K562 (cell line): ENCODE data around the gene ZBTB22. TPM values are rescaled to one million over a fixed set of nuclear protein-coding genes. Genes with fewer than 3 reads are reported as not detected.
A peak's percentile ranks its signal among the peaks of the same experiment; 100 is the strongest.

ENCODE experiments used
- ATF7 ChIP-seq: fragments of 450-650 bp; IDR thresholded peaks from 2 replicates; pipeline ENCODE4 v1.7.1; 2014; ENCODE audit warnings: mild to moderate bottlenecking, moderate library complexity
- CBX8 ChIP-seq: fragments of 200-600 bp; sonication (generic); IDR thresholded peaks from 2 replicates; pipeline ENCODE4 v1.6.1; 2012; ENCODE audit warnings: borderline replicate concordance, mixed run types, low read depth, mild to moderate bottlenecking, moderate library complexity, mixed read lengths, low read length, control low read depth, inconsistent platforms; ENCODE audit not compliant: poor library complexity, severe bottlenecking; ENCODE audit errors: extremely low read depth
- ETS2 ChIP-seq: IDR thresholded peaks from 2 replicates; pipeline ENCODE4 v1.6.1; 2016; ENCODE audit warnings: borderline replicate concordance, missing genetic modification characterization, mild to moderate bottlenecking, moderate library complexity, missing compliant biosample characterization; ENCODE audit not compliant: poor library complexity, severe bottlenecking
- GABPA ChIP-seq: fragments of 200-800 bp; sonication (Bioruptor generic); conservative IDR thresholded peaks from 2 replicates; pipeline ENCODE4 v1.6.1; 2016; ENCODE audit warnings: low read depth, missing genetic modification characterization, missing compliant biosample characterization
- GATAD2A ChIP-seq: fragments of 450-650 bp; IDR thresholded peaks from 2 replicates; pipeline ENCODE4 v1.6.1; 2017
- IRF2 ChIP-seq: sonication (generic); formaldehyde crosslinking; IDR thresholded peaks from 2 replicates; pipeline ENCODE4 v1.8.1; 2022; ENCODE audit warnings: mild to moderate bottlenecking, missing genetic modification reagents
- LCOR ChIP-seq: sonication (generic); formaldehyde crosslinking; IDR thresholded peaks from 2 replicates; pipeline ENCODE4 v1.8.0; 2022; ENCODE audit warnings: mild to moderate bottlenecking, missing genetic modification reagents
- MAZ ChIP-seq, 2 experiments: fragments of 450-650 bp in 1 of 2; sonication (generic) in 1 of 2; formaldehyde crosslinking; IDR thresholded peaks in 1 of 2; conservative IDR thresholded peaks in 1 of 2; 2 replicates each; pipeline versions ENCODE4 v1.4.0 to v1.5.0; 2020; ENCODE audit warnings: mild to moderate bottlenecking in 1 of 2, missing genetic modification reagents in 1 of 2
- MBD2 ChIP-seq: sonication (generic); IDR thresholded peaks from 2 replicates; pipeline ENCODE4 v1.6.1; 2016; ENCODE audit warnings: low read depth, borderline replicate concordance
- RAD21 ChIP-seq, 2 experiments: fragments of 250-450 bp in 1 of 2; fragments of 450-650 bp in 1 of 2; sonication (Bioruptor Pico) in 1 of 2; formaldehyde crosslinking in 1 of 2; IDR thresholded peaks in 1 of 2; conservative IDR thresholded peaks in 1 of 2; 2 replicates each; pipeline versions ENCODE4 v1.4.0 to v1.8.0; 2020 to 2022; ENCODE audit warnings: mild to moderate bottlenecking in 2 of 2, moderate library complexity in 1 of 2
- SMARCA5 ChIP-seq: fragments of 450-650 bp; IDR thresholded peaks from 2 replicates; pipeline ENCODE4 v1.6.1; 2016
- TFE3 ChIP-seq: fragments of 450-650 bp; formaldehyde crosslinking; IDR thresholded peaks from 2 replicates; pipeline ENCODE4 v1.4.0; 2020; ENCODE audit warnings: mild to moderate bottlenecking, mixed read lengths
- YY1 ChIP-seq, 3 experiments: IDR thresholded peaks; 2 replicates each; pipeline ENCODE4 v1.6.1; 2011; ENCODE audit warnings: low read length in 2 of 3, mild to moderate bottlenecking in 2 of 3, moderate library complexity in 2 of 3, borderline replicate concordance in 1 of 3, control low read depth in 1 of 3, low read depth in 1 of 3; ENCODE audit not compliant: insufficient read depth in 3 of 3, insufficient replicate concordance in 2 of 3, control insufficient read depth in 1 of 3, insufficient read length in 1 of 3; ENCODE audit errors: extremely low read depth in 1 of 3
- ZFPM2 ChIP-seq: fragments of 250-450 bp; sonication (Bioruptor Pico); IDR thresholded peaks from 2 replicates; pipeline ENCODE4 v1.5.1; 2022; ENCODE audit warnings: mild to moderate bottlenecking
- ZNF263 ChIP-seq: sonication (generic); formaldehyde crosslinking; IDR thresholded peaks from 2 replicates; pipeline ENCODE4 v1.8.0; 2022; ENCODE audit warnings: mild to moderate bottlenecking, missing genetic modification reagents, borderline replicate concordance
- ZNF41 ChIP-seq: fragments of 250-450 bp; sonication (Bioruptor Pico); conservative IDR thresholded peaks from 2 replicates; pipeline ENCODE4 v1.4.0; 2020; ENCODE audit warnings: mild to moderate bottlenecking
- polyA plus RNA-seq, 8 experiments: library from polyadenylated mRNA; depleted of rRNA in 4 of 8; stranded (reverse) in 5 of 8; unstranded in 3 of 8; fragments of >200 nt; fragmentation: Nextera tagmentation in 2 of 8; fragmentation: Illumina TruSeq in 1 of 8; extraction: Ambion mirVana in 2 of 8; extraction: Trizol in 1 of 8; gene quantifications; 2 replicates each; pipeline versions ENCODE4 v1.2.1 to v1.2.3, GENCODE V29; 2011 to 2014; ENCODE audit warnings: inconsistent platforms in 1 of 8, missing spikeins in 1 of 8
- total RNA-seq, 7 experiments: library from RNA; depleted of rRNA in 6 of 7; stranded (reverse); fragments of >200 nt in 6 of 7; fragmentation: Illumina TruSeq in 2 of 7; extraction: Trizol in 2 of 7; gene quantifications; 2 replicates each; pipeline versions ENCODE4 v1.2.1 to v1.2.3, GENCODE V29; 2011 to 2021; ENCODE audit warnings: low replicate concordance in 1 of 7
- TF ChIP-seq, protein P1 (sequence below), 2 experiments: fragments of 450-650 bp; IDR thresholded peaks; 2 replicates each; pipeline ENCODE4 v1.6.1; 2016; ENCODE audit warnings: mild to moderate bottlenecking in 2 of 2, borderline replicate concordance in 1 of 2, low read depth in 1 of 2, moderate library complexity in 1 of 2

ZBTB22 gene
- total and polyA plus RNA-seq, 9 of the 15 experiments (the other 6 are each of a cell fraction or from before 2014, with no cell fraction given), result 0.21 to 11.9 (median 7.1) TPM

DNA sequence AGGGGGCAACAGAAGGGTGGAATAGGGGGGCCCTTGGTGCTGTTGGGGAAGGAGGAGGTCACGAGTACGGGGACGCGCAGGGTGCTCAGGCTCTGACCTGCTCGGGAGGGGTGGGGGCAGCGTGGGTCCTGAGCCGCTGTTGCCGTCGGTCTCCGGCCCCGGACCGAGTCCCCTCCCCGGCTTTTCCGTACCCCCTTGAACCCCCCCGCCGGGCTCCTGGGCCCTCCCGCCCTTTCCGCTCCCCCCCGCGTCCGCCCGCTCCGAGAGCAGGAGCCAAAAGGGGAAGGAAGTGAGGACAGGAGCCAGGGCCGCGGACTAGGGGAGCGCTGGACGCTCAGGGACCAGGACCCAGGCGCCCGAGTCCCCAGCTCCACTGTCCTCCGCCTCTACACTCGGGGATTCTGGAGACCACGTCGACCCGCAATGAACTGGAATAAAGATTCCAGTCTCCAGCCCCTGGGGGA is 18.7 kb downstream of the ZBTB22 start, which contains the start of gene RGL2 (continued):
- TF ChIP-seq TFE3 (CRISPR knock-in tag), result no peak
- no peak for TF ChIP-seq MBD2
- no peak for TF ChIP-seq ZNF263 (CRISPR knock-in tag)
- TF ChIP-seq IRF2 (CRISPR knock-in tag), result no peak
- TF ChIP-seq LCOR (CRISPR knock-in tag), result no peak
- peak; percentile 38; the same call in 1 of the 2 replicates for TF ChIP-seq SMARCA5
- TF ChIP-seq RAD21 (CRISPR knock-in tag; conservative IDR thresholded peaks at IDR 0.05 in 1 of 2, IDR thresholded peaks at IDR 0.05 in 1 of 2), result no peak
- no peak for TF ChIP-seq GABPA
- TF ChIP-seq ZFPM2, result no peak
- TF ChIP-seq, protein P1, sequence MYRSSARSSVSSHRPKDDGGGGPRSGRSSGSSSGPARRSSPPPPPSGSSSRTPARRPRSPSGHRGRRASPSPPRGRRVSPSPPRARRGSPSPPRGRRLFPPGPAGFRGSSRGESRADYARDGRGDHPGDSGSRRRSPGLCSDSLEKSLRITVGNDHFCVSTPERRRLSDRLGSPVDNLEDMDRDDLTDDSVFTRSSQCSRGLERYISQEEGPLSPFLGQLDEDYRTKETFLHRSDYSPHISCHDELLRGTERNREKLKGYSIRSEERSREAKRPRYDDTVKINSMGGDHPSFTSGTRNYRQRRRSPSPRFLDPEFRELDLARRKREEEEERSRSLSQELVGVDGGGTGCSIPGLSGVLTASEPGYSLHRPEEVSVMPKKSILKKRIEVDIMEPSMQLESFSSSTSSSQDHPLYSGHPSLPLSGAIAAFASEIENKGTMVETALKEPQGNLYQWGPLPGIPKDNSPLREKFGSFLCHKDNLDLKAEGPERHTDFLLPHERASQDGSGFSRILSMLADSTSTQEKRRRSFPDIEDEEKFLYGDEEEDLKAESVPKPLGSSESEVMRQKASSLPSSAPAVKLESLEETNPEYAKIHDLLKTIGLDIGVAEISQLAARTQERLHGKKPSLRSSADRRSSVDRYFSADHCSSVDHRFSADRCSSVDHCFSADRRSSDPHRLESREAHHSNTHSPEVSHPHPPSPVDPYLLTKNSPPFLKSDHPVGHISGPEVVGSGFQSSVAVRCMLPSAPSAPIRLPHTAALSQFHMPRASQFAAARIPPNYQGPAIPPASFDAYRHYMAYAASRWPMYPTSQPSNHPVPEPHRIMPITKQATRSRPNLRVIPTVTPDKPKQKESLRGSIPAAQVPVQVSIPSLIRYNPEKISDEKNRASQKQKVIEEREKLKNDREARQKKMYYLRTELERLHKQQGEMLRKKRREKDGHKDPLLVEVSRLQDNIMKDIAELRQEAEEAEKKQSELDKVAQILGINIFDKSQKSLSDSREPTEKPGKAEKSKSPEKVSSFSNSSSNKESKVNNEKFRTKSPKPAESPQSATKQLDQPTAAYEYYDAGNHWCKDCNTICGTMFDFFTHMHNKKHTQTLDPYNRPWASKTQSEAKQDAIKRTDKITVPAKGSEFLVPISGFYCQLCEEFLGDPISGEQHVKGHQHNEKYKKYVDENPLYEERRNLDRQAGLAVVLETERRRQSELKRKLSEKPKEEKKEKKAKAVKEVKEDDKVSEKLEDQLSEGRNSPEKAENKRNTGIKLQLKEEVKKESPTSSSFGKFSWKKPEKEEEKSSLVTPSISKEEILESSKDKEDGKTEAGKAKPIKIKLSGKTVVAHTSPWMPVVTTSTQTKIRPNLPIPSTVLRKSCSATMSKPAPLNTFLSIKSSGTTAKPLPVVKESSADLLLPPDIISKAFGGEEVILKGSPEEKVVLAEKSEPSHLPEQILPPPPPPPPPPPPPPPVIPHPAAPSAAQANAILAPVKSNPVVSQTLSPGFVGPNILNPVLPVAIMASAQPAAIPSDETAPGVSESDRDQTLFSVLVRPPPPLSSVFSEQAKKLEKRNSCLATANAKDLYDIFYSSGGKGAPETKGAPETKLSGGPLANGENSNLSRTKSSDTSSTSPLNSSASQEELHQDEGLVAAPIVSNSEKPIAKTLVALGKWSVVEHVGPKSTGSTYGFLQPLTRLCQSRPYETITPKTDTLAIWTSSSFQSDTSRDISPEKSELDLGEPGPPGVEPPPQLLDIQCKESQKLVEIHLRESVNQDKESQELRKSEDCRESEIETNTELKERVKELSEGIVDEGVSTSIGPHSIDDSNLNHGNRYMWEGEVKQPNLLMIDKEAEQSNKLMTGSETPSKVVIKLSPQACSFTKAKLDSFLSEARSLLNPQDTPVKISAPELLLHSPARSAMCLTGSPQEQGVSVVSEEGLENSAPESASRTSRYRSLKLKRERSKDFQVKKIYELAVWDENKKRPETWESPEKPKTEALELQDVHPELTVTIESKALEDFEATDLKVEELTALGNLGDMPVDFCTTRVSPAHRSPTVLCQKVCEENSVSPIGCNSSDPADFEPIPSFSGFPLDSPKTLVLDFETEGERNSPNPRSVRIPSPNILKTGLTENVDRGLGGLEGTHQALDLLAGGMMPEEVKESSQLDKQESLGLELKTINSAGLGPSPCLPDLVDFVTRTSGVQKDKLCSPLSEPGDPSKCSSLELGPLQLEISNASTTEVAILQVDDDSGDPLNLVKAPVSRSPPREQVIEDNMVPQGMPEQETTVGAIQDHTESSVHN (IDR thresholded peaks at IDR 0.05; ENCODE audit: borderline replicate concordance in 1 of 2, low read depth in 1 of 2), result no peak
- TF ChIP-seq ETS2, result no peak
- TF ChIP-seq MAZ (CRISPR knock-in tag; conservative IDR thresholded peaks at IDR 0.05 in 1 of 2, IDR thresholded peaks at IDR 0.05 in 1 of 2), result peak in 1 of 2 experiments; percentile 90
- TF ChIP-seq ATF7, result no peak
- no peak for TF ChIP-seq ZNF41 (CRISPR knock-in tag)
- no peak for TF ChIP-seq CBX8
- no peak for TF ChIP-seq GATAD2A
- peak in 1 of 3 experiments; percentile 25 for TF ChIP-seq YY1 (IDR thresholded peaks at IDR 0.05; ENCODE audit: borderline replicate concordance in 1 of 3, control insufficient read depth in 1 of 3, extremely low read depth in 1 of 3, insufficient read depth in 3 of 3, insufficient read length in 1 of 3, insufficient replicate concordance in 2 of 3, low read depth in 1 of 3, low read length in 2 of 3)
